ENCODE results near the gene RDH8.
"Not testable (repeated sequence)": the region's sequence is repeated elsewhere in the genome, so short reads cannot be mapped to it uniquely, and the experiment has no call there.

The RDH8 gene

GRCh38 chr19:10018263-10018662 is 5.0 kb downstream of the RDH8 start:
- no peak overlapping the region for H3K4me3 ChIP-seq (replicated peaks; ENCODE audit: low read depth, low read length)
- no peak for DNase-seq (ENCODE audit: low read depth)
- no peak for TF ChIP-seq CTCF (IDR thresholded peaks at IDR 0.05; ENCODE audit: low read length, missing control alignments)

GRCh38 chr19:10018786-10019185 is 5.5 kb downstream of the RDH8 start:
- no peak overlapping the region for H3K4me3 ChIP-seq (replicated peaks; ENCODE audit: low read depth, low read length)
- no peak for TF ChIP-seq CTCF (IDR thresholded peaks at IDR 0.05; ENCODE audit: low read length, missing control alignments)
- DNase-seq (ENCODE audit: low read depth): no peak

- no peak for DNase-seq (ENCODE audit: low read depth)
- no peak overlapping the region for H3K4me3 ChIP-seq (replicated peaks; ENCODE audit: low read depth, low read length)
- no peak for TF ChIP-seq CTCF (IDR thresholded peaks at IDR 0.05; ENCODE audit: low read length, missing control alignments)
These were observed 6.0 kb downstream of the RDH8 start for GRCh38 chr19:10019246-10019645.

GRCh38 chr19:10020851-10021250 is 7.6 kb downstream of the RDH8 start:
- no peak for TF ChIP-seq CTCF (IDR thresholded peaks at IDR 0.05; ENCODE audit: low read length, missing control alignments)
- H3K4me3 ChIP-seq (replicated peaks; ENCODE audit: low read depth, low read length): no peak overlapping the region
- DNase-seq (ENCODE audit: low read depth): no peak

- H3K4me3 ChIP-seq (replicated peaks; ENCODE audit: low read depth, low read length): no peak overlapping the region
- no peak for TF ChIP-seq CTCF (IDR thresholded peaks at IDR 0.05; ENCODE audit: low read length, missing control alignments)
- DNase-seq (ENCODE audit: low read depth): no peak
These were observed 8.2 kb downstream of the RDH8 start for GRCh38 chr19:10021446-10021845.

- H3K4me3 ChIP-seq (replicated peaks; ENCODE audit: low read depth, low read length): no peak overlapping the region
- no peak for TF ChIP-seq CTCF (IDR thresholded peaks at IDR 0.05; ENCODE audit: low read length, missing control alignments)
- no peak for DNase-seq (ENCODE audit: low read depth)
These were observed 8.6 kb downstream of the RDH8 start for GRCh38 chr19:10021863-10022262.

GRCh38 chr19:10023096-10023495 is 9.8 kb downstream of the RDH8 start:
- not testable (repeated sequence) for DNase-seq (ENCODE audit: low read depth); H3K4me3 ChIP-seq (replicated peaks; ENCODE audit: low read depth, low read length)

GRCh38 chr19:10026744-10027143 is 13.5 kb downstream of the RDH8 start:
- no peak overlapping the region for H3K4me3 ChIP-seq (replicated peaks; ENCODE audit: low read depth, low read length)
- TF ChIP-seq CTCF (IDR thresholded peaks at IDR 0.05; ENCODE audit: low read length, missing control alignments): no peak
- DNase-seq (ENCODE audit: low read depth): no peak

Measured in fibroblast of pulmonary artery (primary cell).